ENCODE data around the gene ELK3.

- TF ChIP-seq CTCF (IDR thresholded peaks at IDR 0.05) (no peak), EZH2 (IDR thresholded peaks at IDR 0.05) (no peak)
Observed at GRCh38 chr12:96223411-96224218, 29.4 kb downstream of the ELK3 start.
